Ammon's horn (tissue), 1 donor: Measurements from ENCODE around the gene STX8.

Source experiments
- DNase-seq: peaks from one replicate; pipeline ENCODE4 v3.0.0-alpha.2; 2016; ENCODE audit warnings: low spot score

Gene STX8

GRCh38 chr17:9225305-9226101 is 350.1 kb downstream of the STX8 start:
- DNase-seq = no peak

DNA sequence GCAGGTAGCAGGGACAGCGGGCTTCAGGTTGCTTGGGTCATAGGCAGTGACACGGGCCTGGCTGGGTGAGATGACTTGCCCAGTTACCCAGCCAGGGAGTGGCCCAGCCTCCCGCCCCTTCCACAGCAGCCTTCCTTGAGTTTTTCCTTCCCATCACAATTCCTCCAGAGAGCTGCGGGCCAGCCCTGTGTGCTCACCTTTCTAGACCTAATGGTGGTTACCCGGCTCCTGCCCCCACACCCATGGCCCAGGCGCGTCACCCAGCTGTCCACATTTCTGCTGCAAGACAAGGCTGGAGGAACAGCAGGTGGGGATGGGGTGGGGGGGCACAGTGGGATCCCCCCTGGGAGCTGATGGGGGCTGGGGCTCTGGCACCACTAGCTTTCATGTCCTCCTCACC is 351.1 kb downstream of the STX8 start:
- DNase-seq = no peak

DNA sequence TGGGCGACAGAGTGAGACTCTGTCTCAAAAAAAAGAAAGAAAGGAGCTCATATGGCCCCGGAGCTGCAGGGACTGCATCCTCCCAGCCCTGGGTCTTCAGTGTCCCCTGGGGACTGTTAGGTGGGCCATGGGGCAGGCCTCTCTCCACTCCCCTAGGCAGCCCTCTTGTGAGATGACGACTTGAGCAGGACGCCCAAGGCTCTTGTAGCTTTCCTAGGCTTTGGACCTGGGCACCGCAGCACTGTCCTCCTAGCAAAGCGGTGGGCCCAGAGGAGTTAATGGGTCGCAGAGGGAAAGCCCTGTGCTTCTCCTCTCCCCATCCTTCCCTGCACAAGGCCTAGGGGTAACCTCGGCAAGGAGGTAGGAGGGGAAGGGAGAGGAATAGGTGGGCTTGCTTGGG is 352.1 kb downstream of the STX8 start:
- DNase-seq = no peak

- DNase-seq = no peak
Measured at GRCh38 chr17:9221922-9222180, 353.8 kb downstream of the STX8 start.

- no peak for DNase-seq
Measured at GRCh38 chr17:9221147-9221921, 354.3 kb downstream of the STX8 start.

DNA sequence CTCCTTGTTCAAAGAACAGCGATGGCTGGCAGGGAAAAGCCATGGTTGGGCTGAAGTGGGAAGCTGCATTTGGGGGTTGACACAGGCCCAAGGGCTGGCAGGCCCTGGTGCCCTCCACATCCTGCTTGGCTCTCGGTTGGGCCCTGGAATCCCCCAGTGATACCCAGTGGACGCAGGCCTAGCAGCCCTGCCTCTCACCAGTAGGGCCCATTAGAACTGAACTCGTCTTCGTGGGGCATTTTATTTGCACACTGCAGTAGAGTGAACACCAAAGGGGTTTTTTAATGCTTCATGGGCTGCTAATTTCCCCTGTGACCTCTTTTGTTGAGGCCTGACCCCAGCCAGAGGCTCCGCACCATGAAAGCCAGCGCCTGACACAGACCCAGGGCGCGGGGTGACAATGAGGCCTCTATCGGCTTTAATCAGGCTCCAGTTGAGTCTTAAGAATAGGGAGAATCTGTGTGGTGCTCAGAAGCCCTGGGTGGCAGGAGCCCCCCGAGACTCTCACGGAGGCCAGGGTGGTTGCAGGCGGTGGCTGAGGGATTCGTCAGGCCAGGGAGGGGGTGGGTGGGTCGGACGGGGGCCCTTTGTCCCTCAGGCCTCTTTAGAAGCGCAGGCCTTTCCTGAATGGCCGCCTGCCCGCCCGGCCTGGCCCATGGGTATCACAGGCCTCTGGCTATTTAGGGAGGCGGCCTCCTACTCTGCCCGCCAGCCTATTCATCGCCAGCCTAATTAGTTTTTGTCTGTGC is 355.0 kb downstream of the STX8 start:
- no peak for DNase-seq

- DNase-seq = no peak
Measured at GRCh38 chr17:9219631-9220397, 355.8 kb downstream of the STX8 start.

- no peak for DNase-seq
Measured at GRCh38 chr17:9218911-9219310, 356.7 kb downstream of the STX8 start.

- DNase-seq = no peak
Measured at GRCh38 chr17:9218064-9218635, 357.5 kb downstream of the STX8 start.

- DNase-seq = no peak
Measured at GRCh38 chr17:9217151-9218056, 358.2 kb downstream of the STX8 start.

- no peak for DNase-seq
Measured at GRCh38 chr17:9215465-9215864, 360.2 kb downstream of the STX8 start.

DNA sequence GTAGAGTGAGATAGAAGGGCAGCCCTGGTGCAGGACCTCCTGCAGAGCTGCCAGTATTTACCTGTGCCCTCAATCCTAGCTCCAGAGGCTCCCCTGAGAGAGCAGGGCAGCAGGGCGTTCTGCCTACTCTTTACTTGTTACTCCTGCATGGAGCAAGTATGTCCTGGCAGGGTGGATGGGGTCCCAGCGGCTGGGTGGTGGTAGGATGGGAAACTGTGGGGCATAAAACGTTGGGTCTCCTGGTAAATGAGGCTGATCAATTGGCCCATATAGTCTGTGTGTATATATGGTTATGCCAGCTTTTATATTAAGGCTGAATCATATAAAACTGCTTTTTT is 362.3 kb downstream of the STX8 start:
- DNase-seq = no peak

- DNase-seq = no peak
Measured at GRCh38 chr17:9212376-9213302, 363.0 kb downstream of the STX8 start.

DNA sequence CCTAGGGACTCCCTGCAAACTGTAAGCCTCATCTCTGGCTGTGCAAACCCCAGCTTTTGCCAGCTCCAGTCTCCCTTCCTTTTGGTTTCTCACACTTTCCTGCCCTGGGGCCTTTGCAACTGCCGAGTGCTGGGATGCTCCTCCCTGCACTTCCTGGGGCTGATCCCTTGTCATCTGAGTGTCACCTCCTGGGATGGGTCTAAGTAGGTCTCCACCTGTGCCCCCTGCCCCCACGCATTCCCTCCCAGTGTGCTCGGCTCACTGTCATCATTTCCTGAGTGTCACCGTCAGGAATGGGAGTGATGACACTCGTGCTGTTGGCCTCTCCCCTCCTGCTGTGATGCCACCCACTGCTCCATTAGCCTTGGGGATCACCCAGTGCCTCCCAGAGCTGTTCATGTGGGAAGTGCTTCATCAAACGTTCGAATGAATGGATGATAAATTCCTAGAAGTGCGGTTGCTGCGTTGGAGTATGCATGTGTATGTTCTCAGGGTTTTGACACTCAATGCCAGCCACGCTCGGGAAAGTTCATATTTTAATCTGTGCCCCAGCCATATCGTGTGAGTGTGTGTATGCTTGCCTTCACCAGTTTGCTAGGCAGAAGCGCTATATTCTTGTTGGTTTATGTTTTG is 364.4 kb downstream of the STX8 start:
- DNase-seq = no peak

GRCh38 chr17:9209781-9210370 is 365.7 kb downstream of the STX8 start:
- DNase-seq = no peak

DNA sequence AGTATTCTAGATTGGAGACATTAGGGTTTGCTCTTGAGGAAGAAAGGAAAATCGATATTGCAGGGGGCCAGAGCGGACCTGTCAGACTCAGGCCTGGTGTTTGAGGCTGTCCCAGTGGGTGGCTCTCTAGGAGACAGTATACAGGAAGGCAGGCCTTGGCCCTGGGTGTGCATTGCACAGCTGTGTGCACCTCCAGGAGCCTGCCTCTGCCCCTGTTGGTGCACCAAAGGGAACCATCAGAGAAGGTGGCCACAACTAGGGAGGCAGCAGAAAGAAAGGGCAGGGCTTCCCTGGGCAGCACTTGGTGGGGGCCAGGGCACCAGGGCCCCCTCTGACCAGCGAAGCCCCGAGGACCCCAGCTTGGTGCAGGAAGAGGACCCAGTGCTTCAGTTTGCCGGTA is 366.3 kb downstream of the STX8 start:
- DNase-seq = no peak

GRCh38 chr17:9208381-9209105 is 367.1 kb downstream of the STX8 start:
- DNase-seq = no peak

DNA sequence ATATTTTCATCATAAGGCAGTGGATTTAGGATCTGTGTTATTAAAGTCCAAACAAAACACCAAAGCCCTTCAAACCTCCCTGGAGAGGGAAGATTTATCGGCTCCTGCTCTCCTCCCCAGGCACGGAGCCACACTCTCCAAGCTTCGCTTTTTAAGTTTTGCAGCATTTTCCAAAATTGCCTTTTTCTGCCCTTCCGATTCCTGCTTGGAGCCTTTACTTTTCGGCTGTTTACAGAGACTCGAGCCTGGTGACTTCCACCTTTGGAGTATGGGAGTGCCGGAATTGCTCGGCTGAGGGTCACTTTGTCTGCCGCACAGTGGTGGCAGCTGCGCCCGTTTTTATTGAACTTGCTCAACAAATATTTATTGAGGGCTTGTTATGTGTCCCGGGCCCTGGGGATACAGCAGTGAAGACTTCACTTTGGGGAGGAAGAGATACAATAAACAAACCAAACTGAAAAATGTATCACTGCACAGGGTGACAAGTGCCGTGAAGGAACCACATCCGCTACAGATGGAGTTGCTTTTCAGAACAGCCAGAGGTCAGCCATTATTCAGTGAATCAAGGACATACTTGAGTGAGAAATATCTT is 368.8 kb downstream of the STX8 start:
- DNase-seq = no peak
